Measurements from ENCODE around the gene MED13L. TPM values are rescaled to one million over a fixed set of nuclear protein-coding genes. Genes with fewer than 3 reads are reported as not detected.

The MED13L gene
- total RNA-seq, 1 donor from 2014 or later, result 39.8 TPM

GRCh38 chr12:116302166-116303058 is 24.9 kb upstream of the MED13L start:
- no peaks in the 10 kb centered on the region for H3K36me3 ChIP-seq (ENCODE audit: control insufficient read depth, insufficient read depth, low read length)
- H3K27me3 ChIP-seq (ENCODE audit: control insufficient read depth, insufficient read depth, low read length), result peaks cover 2% of the 10 kb centered on the region
- DNase-seq (ENCODE audit: low read depth) (no peak), FAIRE-seq (no peak)
- no peak overlapping the region for H3K4me3 ChIP-seq (ENCODE audit: low read depth, low read length)
- TF ChIP-seq CTCF (IDR thresholded peaks at IDR 0.05; ENCODE audit: insufficient read depth, low read length, severe bottlenecking), result no peak

- FAIRE-seq, result no peak
- no peak overlapping the region for H3K4me3 ChIP-seq (ENCODE audit: low read depth, low read length)
- no peaks in the 10 kb centered on the region for H3K36me3 ChIP-seq (ENCODE audit: control insufficient read depth, insufficient read depth, low read length)
- peaks cover 2% of the 10 kb centered on the region for H3K27me3 ChIP-seq (ENCODE audit: control insufficient read depth, insufficient read depth, low read length)
- DNase-seq (ENCODE audit: low read depth), result no peak
- TF ChIP-seq CTCF (IDR thresholded peaks at IDR 0.05; ENCODE audit: insufficient read depth, low read length, severe bottlenecking), result no peak
These were observed 24.1 kb upstream of the MED13L start for GRCh38 chr12:116301621-116302020.

- FAIRE-seq (no peak), DNase-seq (ENCODE audit: low read depth) (no peak)
- peaks cover 2% of the 10 kb centered on the region for H3K27me3 ChIP-seq (ENCODE audit: control insufficient read depth, insufficient read depth, low read length)
- H3K36me3 ChIP-seq (ENCODE audit: control insufficient read depth, insufficient read depth, low read length), result no peaks in the 10 kb centered on the region
- no peak overlapping the region for H3K4me3 ChIP-seq (ENCODE audit: low read depth, low read length)
- TF ChIP-seq CTCF (IDR thresholded peaks at IDR 0.05; ENCODE audit: insufficient read depth, low read length, severe bottlenecking), result no peak
These were observed 22.3 kb upstream of the MED13L start for GRCh38 chr12:116299665-116300328.

GRCh38 chr12:116299064-116299463 is 21.6 kb upstream of the MED13L start:
- no peak for TF ChIP-seq CTCF (IDR thresholded peaks at IDR 0.05; ENCODE audit: insufficient read depth, low read length, severe bottlenecking)
- DNase-seq (ENCODE audit: low read depth) (no peak), FAIRE-seq (no peak)
- Histone ChIP-seq H3K36me3 (ENCODE audit: control insufficient read depth, insufficient read depth, low read length) (no peaks in the 10 kb centered on the region), H3K4me3 (ENCODE audit: low read depth, low read length) (no peak overlapping the region), H3K27me3 (ENCODE audit: control insufficient read depth, insufficient read depth, low read length) (peaks cover 2% of the 10 kb centered on the region)

GRCh38 chr12:116298578-116298977 is 21.1 kb upstream of the MED13L start:
- no peak for FAIRE-seq
- Histone ChIP-seq H3K27me3 (ENCODE audit: control insufficient read depth, insufficient read depth, low read length) (peaks cover 2% of the 10 kb centered on the region), H3K36me3 (ENCODE audit: control insufficient read depth, insufficient read depth, low read length) (no peaks in the 10 kb centered on the region), H3K4me3 (ENCODE audit: low read depth, low read length) (no peak overlapping the region)
- DNase-seq (ENCODE audit: low read depth), result no peak
- no peak for TF ChIP-seq CTCF (IDR thresholded peaks at IDR 0.05; ENCODE audit: insufficient read depth, low read length, severe bottlenecking)

All from bronchial epithelial cell (primary cell).